K562 (cell line): ENCODE results near the gene B3GALT4. TPM values are rescaled to one million over a fixed set of nuclear protein-coding genes. Genes with fewer than 3 reads are reported as not detected.

Source experiments
- FOXP1 ChIP-seq: sonication (generic); formaldehyde crosslinking; IDR thresholded peaks from 2 replicates; pipeline ENCODE4 v1.8.0; 2022; ENCODE audit warnings: mild to moderate bottlenecking, missing genetic modification reagents
- HMGN3 ChIP-seq: IDR thresholded peaks from 2 replicates; pipeline ENCODE4 v1.6.1; 2011; ENCODE audit warnings: borderline replicate concordance, low read depth, mild to moderate bottlenecking, mixed read lengths, low read length; ENCODE audit not compliant: insufficient read length; ENCODE audit errors: extremely low read depth
- MTA1 ChIP-seq: fragments of 450-650 bp; IDR thresholded peaks from 2 replicates; pipeline ENCODE4 v1.6.1; 2017; ENCODE audit warnings: borderline replicate concordance
- PRPF4 ChIP-seq: fragments of 200-400 bp; formaldehyde crosslinking; IDR thresholded peaks from one replicate; pipeline ENCODE4 v1.6.1; 2017; ENCODE audit warnings: low read length, low read depth, mild to moderate bottlenecking; ENCODE audit not compliant: insufficient read depth, poor library complexity, severe bottlenecking
- PTBP1 ChIP-seq: fragments of 200-400 bp; formaldehyde crosslinking; IDR thresholded peaks from 2 replicates; pipeline ENCODE4 v1.6.1; 2017; ENCODE audit warnings: low read depth, low read length
- RBBP5 ChIP-seq: fragments of 200-600 bp; sonication (generic); IDR thresholded peaks from 2 replicates; pipeline ENCODE4 v1.6.1; 2012; ENCODE audit warnings: borderline replicate concordance, mild to moderate bottlenecking, low read length, control low read depth, inconsistent platforms; ENCODE audit not compliant: insufficient read depth, poor library complexity, severe bottlenecking
- RBM39 ChIP-seq: fragments of 200-400 bp; formaldehyde crosslinking; optimal IDR thresholded peaks from 2 replicates; pipeline ENCODE3; 2018; ENCODE audit warnings: low read depth, low read length
- TGIF2 ChIP-seq: sonication (generic); formaldehyde crosslinking; IDR thresholded peaks from 2 replicates; pipeline ENCODE4 v1.8.1; 2022; ENCODE audit warnings: mild to moderate bottlenecking, missing genetic modification reagents, moderate library complexity
- ZNF263 ChIP-seq: sonication (generic); formaldehyde crosslinking; IDR thresholded peaks from 2 replicates; pipeline ENCODE4 v1.8.0; 2022; ENCODE audit warnings: mild to moderate bottlenecking, missing genetic modification reagents, borderline replicate concordance
- ZZZ3 ChIP-seq: fragments of 450-650 bp; IDR thresholded peaks from 2 replicates; pipeline ENCODE4 v1.6.1; 2016; ENCODE audit warnings: antibody characterized with exemption, mild to moderate bottlenecking, moderate library complexity
- polyA plus RNA-seq, 8 experiments: library from polyadenylated mRNA; depleted of rRNA in 4 of 8; stranded (reverse) in 5 of 8; unstranded in 3 of 8; fragments of >200 nt; fragmentation: Nextera tagmentation in 2 of 8; fragmentation: Illumina TruSeq in 1 of 8; extraction: Ambion mirVana in 2 of 8; extraction: Trizol in 1 of 8; gene quantifications; 2 replicates each; pipeline versions ENCODE4 v1.2.1 to v1.2.3, GENCODE V29; 2011 to 2014; ENCODE audit warnings: inconsistent platforms in 1 of 8, missing spikeins in 1 of 8
- total RNA-seq, 7 experiments: library from RNA; depleted of rRNA in 6 of 7; stranded (reverse); fragments of >200 nt in 6 of 7; fragmentation: Illumina TruSeq in 2 of 7; extraction: Trizol in 2 of 7; gene quantifications; 2 replicates each; pipeline versions ENCODE4 v1.2.1 to v1.2.3, GENCODE V29; 2011 to 2021; ENCODE audit warnings: low replicate concordance in 1 of 7
- TF ChIP-seq, protein P1 (sequence below): fragments of 200-600 bp; sonication (generic); IDR thresholded peaks from one replicate; pipeline ENCODE4 v1.6.1; 2012; ENCODE audit warnings: mild to moderate bottlenecking, low read depth, low read length, inconsistent platforms
- TF ChIP-seq, protein P2 (sequence below): fragments of 250-450 bp; sonication (Bioruptor Pico); IDR thresholded peaks from 2 replicates; pipeline ENCODE4 v1.4.0; 2020; ENCODE audit warnings: mild to moderate bottlenecking

B3GALT4 gene
- total and polyA plus RNA-seq, 9 of the 15 experiments (the other 6 are each of a cell fraction or from before 2014, with no cell fraction given): 0.11 to 1.3 (median 0.53) TPM; not detected in 1

DNA sequence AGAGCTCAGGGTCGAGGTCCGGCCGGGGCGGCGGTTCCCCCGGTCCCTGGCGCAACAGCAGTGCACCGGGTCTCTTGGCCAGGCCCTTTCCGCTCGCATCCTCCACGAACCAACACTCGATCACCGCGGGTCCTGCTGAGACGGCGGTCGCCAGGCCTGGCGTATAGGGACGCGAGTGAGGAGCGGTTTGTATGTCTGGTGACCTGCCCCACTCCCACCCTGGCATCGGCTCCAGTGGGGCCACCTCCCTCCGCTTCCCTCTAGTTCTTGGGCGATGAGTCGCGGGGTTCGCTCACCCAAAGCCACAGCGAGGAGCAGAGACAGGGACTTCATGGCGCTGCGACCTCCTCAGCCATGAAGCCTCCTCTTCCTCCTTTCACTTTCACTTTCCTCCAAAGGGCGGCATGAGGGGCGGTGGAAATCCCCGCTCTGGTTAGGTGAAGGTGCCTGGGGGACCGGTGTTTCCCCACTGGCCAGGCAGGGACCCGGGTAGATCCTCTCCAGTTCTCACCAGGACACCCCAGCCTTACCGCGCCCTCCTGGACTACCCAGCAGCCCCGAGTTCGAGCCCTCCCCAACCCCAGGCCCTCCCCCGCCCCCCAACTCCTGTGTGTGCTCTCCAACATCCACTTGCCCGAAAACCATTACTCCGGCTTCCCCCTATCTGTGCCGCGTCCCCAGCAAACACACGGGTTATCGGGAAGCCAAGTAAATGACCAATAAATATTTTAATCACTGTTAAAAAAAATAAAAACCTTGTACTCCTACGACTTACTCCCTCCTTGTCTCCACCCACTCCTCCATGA is 37.0 kb downstream of the B3GALT4 start, which contains the start of gene TAPBP (continued):
- TF ChIP-seq, protein P1, sequence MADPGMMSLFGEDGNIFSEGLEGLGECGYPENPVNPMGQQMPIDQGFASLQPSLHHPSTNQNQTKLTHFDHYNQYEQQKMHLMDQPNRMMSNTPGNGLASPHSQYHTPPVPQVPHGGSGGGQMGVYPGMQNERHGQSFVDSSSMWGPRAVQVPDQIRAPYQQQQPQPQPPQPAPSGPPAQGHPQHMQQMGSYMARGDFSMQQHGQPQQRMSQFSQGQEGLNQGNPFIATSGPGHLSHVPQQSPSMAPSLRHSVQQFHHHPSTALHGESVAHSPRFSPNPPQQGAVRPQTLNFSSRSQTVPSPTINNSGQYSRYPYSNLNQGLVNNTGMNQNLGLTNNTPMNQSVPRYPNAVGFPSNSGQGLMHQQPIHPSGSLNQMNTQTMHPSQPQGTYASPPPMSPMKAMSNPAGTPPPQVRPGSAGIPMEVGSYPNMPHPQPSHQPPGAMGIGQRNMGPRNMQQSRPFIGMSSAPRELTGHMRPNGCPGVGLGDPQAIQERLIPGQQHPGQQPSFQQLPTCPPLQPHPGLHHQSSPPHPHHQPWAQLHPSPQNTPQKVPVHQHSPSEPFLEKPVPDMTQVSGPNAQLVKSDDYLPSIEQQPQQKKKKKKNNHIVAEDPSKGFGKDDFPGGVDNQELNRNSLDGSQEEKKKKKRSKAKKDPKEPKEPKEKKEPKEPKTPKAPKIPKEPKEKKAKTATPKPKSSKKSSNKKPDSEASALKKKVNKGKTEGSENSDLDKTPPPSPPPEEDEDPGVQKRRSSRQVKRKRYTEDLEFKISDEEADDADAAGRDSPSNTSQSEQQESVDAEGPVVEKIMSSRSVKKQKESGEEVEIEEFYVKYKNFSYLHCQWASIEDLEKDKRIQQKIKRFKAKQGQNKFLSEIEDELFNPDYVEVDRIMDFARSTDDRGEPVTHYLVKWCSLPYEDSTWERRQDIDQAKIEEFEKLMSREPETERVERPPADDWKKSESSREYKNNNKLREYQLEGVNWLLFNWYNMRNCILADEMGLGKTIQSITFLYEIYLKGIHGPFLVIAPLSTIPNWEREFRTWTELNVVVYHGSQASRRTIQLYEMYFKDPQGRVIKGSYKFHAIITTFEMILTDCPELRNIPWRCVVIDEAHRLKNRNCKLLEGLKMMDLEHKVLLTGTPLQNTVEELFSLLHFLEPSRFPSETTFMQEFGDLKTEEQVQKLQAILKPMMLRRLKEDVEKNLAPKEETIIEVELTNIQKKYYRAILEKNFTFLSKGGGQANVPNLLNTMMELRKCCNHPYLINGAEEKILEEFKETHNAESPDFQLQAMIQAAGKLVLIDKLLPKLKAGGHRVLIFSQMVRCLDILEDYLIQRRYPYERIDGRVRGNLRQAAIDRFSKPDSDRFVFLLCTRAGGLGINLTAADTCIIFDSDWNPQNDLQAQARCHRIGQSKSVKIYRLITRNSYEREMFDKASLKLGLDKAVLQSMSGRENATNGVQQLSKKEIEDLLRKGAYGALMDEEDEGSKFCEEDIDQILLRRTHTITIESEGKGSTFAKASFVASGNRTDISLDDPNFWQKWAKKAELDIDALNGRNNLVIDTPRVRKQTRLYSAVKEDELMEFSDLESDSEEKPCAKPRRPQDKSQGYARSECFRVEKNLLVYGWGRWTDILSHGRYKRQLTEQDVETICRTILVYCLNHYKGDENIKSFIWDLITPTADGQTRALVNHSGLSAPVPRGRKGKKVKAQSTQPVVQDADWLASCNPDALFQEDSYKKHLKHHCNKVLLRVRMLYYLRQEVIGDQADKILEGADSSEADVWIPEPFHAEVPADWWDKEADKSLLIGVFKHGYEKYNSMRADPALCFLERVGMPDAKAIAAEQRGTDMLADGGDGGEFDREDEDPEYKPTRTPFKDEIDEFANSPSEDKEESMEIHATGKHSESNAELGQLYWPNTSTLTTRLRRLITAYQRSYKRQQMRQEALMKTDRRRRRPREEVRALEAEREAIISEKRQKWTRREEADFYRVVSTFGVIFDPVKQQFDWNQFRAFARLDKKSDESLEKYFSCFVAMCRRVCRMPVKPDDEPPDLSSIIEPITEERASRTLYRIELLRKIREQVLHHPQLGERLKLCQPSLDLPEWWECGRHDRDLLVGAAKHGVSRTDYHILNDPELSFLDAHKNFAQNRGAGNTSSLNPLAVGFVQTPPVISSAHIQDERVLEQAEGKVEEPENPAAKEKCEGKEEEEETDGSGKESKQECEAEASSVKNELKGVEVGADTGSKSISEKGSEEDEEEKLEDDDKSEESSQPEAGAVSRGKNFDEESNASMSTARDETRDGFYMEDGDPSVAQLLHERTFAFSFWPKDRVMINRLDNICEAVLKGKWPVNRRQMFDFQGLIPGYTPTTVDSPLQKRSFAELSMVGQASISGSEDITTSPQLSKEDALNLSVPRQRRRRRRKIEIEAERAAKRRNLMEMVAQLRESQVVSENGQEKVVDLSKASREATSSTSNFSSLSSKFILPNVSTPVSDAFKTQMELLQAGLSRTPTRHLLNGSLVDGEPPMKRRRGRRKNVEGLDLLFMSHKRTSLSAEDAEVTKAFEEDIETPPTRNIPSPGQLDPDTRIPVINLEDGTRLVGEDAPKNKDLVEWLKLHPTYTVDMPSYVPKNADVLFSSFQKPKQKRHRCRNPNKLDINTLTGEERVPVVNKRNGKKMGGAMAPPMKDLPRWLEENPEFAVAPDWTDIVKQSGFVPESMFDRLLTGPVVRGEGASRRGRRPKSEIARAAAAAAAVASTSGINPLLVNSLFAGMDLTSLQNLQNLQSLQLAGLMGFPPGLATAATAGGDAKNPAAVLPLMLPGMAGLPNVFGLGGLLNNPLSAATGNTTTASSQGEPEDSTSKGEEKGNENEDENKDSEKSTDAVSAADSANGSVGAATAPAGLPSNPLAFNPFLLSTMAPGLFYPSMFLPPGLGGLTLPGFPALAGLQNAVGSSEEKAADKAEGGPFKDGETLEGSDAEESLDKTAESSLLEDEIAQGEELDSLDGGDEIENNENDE: no peak
- TF ChIP-seq PRPF4 (no peak), FOXP1 (CRISPR knock-in tag) (peak; percentile 76), ZZZ3 (no peak), HMGN3 (peak; percentile 11), RBM39 (no peak), RBBP5 (peak; percentile 82), TGIF2 (CRISPR knock-in tag) (no peak), ZNF263 (0 out of 2 replicates have a peak, but pooled peaks have one; percentile 49), PTBP1 (no peak), MTA1 (0 out of 2 replicates have a peak, but pooled peaks have one; percentile 5)
- TF ChIP-seq, protein P2, sequence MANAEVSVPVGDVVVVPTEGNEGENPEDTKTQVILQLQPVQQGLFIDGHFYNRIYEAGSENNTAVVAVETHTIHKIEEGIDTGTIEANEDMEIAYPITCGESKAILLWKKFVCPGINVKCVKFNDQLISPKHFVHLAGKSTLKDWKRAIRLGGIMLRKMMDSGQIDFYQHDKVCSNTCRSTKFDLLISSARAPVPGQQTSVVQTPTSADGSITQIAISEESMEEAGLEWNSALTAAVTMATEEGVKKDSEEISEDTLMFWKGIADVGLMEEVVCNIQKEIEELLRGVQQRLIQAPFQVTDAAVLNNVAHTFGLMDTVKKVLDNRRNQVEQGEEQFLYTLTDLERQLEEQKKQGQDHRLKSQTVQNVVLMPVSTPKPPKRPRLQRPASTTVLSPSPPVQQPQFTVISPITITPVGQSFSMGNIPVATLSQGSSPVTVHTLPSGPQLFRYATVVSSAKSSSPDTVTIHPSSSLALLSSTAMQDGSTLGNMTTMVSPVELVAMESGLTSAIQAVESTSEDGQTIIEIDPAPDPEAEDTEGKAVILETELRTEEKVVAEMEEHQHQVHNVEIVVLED (CRISPR knock-in tag): no peak
